SJCRH30 (cell line): ENCODE data around the gene SFXN3. TPM values are rescaled to one million over a fixed set of nuclear protein-coding genes. Genes with fewer than 3 reads are reported as not detected.
A peak's percentile ranks its signal among the peaks of the same experiment; 100 is the strongest.

Experiments used
- DNase-seq, 2 experiments: peaks; one replicate each; pipeline ENCODE4 v3.0.0-alpha.2; 2015 to 2020
- H3K27ac ChIP-seq: fragments of 250-450 bp; sonication (Bioruptor Pico); 2 replicates; pipeline ENCODE4 v1.5.1; 2020; ENCODE audit warnings: mild to moderate bottlenecking, moderate library complexity
- H3K27me3 ChIP-seq: fragments of 250-450 bp; sonication (Bioruptor Pico); 2 replicates; pipeline ENCODE4 v1.5.1; 2020; ENCODE audit warnings: mild to moderate bottlenecking, moderate library complexity
- H3K36me3 ChIP-seq: fragments of 250-450 bp; sonication (Bioruptor Pico); 2 replicates; pipeline ENCODE4 v1.5.1; 2020; ENCODE audit warnings: mild to moderate bottlenecking, moderate library complexity
- H3K4me1 ChIP-seq: fragments of 250-450 bp; sonication (Bioruptor Pico); 2 replicates; pipeline ENCODE4 v1.5.1; 2020; ENCODE audit warnings: mild to moderate bottlenecking, moderate library complexity
- H3K4me3 ChIP-seq: fragments of 250-450 bp; sonication (Bioruptor Pico); 2 replicates; pipeline ENCODE4 v1.5.1; 2020; ENCODE audit warnings: mild to moderate bottlenecking, moderate library complexity
- H3K9me3 ChIP-seq: fragments of 250-450 bp; sonication (Bioruptor Pico); replicated peaks from 2 replicates; pipeline ENCODE4 v1.5.1; 2020; ENCODE audit warnings: mild to moderate bottlenecking, moderate library complexity
- total RNA-seq: library from RNA; depleted of rRNA; stranded (reverse); fragments of >200 nt; shearing (Covaris generic); gene quantifications from 2 replicates; pipeline ENCODE4 v1.2.3, GENCODE V29; 2014

Gene SFXN3
- total RNA-seq, 1 experiment from 2014 or later = 15.3 TPM

DNA sequence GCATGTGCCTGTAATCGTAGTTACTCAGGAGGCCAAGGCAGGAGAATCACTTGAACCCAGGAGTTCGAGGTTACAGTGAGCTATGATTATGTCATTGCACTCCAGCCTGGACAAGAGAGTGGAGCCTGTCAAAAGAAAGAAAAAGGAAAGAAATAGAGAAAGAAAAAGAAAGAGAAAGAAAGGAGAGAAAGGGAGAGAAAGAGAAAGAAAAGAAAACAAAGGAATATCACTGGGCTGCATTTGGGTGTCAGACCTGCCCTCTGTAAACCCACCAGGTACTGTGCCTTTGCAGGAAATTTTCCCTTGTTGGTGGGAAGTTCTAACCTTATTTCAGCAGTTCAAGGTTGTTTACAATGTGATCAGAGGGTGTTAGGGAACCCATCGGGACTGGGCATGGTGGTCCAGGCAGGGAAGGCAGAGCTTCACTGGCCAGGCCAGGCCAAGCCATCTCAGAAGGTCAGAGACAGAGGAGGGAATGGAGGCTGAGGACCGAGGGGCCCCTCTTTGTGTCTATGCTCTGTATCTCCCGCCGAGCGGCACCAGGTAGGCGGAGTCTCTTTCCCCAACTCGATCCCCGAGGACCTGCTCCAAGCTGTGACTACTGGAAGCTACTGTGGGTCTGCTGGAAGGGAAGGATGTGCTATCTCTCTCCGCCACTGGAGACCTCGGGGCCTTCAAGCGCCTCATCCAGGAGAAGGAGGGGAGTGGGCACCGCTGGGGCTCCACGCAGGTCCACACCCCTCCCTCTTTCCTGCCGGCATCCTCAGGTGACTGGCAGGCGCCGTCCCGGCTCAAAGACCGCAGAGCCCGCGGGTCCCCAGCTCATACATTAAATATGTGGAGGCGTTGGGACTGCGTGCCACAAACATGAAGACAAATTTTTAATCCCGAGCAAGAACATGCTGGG lies 15.6 kb downstream of the SFXN3 start:
- Histone ChIP-seq H3K27me3 (no peaks in the 10 kb centered on the region), H3K4me3 (peak overlapping the region; percentile 13; the same call in 1 of the 2 replicates), H3K9me3 (no peaks in the 10 kb centered on the region), H3K4me1 (peaks cover 15% of the 10 kb centered on the region), H3K36me3 (no peaks in the 10 kb centered on the region), H3K27ac (no peak overlapping the region)
- peak; percentile 52 to 61 for DNase-seq

DNA sequence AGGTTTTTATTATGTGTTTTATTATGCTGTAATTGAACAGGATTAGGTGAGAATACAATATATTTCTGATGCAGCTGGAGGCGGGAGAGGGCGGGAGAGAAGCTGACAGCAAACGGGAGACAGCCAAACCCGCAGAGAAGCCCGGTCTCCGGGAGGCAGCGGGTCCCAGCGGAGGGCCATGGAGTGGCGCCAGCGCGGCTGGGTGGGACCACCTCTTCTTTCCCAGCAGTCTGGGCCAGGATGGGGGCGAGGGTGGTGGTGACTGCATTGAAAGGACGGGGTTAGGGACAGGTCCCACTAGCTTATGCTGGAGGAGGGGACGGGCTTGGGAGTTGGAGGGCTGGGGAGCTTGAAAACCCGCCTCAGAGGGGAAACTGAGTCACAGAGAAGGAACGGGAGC lies 16.2 kb downstream of the SFXN3 start:
- H3K9me3 ChIP-seq = no peaks in the 10 kb centered on the region
- no peak for DNase-seq
- H3K27me3 ChIP-seq = no peaks in the 10 kb centered on the region
- peaks cover 8% of the 10 kb centered on the region for H3K4me1 ChIP-seq
- H3K27ac ChIP-seq = no peak overlapping the region
- H3K36me3 ChIP-seq = no peaks in the 10 kb centered on the region
- H3K4me3 ChIP-seq = no peak overlapping the region

DNA sequence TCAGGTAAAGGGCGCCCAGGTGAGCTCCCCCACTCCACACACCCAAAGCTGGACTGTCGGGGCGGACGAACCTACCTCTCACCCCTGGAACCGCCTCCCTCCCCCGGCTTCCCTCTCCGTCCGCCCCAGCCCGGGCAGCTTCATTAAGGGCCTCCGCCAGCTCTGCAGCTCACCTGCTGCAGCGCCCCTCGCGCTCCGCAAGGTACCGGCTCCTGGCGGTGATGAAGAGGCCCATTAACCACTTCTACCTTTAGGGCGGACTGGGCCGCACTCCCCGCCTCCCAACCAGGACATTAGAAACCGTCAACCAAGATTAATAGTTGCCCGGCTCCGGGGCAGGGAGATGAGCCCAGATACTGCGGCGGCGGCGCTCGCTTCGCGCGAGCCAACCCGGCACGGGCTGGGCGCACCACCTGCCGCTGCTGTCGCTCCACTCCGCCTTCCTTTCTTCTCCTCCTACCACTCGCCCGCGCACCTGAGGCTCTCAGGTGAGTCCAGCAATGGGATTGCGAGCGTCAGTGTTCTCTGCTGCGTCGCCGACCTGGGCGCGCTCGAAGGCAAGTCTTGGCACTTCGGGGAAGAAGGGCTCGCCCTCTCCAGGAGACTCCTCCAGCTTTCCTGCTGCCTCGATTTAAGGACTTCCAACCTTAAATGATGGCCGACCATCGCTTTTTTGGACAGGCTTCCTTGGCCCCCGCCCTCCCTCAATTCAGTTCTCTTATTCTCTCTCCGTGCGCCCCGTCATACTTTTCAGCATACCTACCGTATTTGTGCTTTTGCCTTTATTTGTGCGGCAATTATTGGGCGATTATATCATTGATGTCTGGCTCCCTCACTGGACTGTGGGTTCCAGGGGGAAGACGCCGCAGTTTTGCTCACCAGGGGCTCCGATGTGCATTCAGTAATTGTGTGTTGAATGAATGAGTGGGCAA lies 17.2 kb downstream of the SFXN3 start:
- Histone ChIP-seq H3K27me3 (no peaks in the 10 kb centered on the region), H3K4me1 (peaks cover 9% of the 10 kb centered on the region), H3K27ac (no peak overlapping the region), H3K4me3 (no peak overlapping the region), H3K36me3 (no peaks in the 10 kb centered on the region), H3K9me3 (no peaks in the 10 kb centered on the region)
- no peak for DNase-seq

DNA sequence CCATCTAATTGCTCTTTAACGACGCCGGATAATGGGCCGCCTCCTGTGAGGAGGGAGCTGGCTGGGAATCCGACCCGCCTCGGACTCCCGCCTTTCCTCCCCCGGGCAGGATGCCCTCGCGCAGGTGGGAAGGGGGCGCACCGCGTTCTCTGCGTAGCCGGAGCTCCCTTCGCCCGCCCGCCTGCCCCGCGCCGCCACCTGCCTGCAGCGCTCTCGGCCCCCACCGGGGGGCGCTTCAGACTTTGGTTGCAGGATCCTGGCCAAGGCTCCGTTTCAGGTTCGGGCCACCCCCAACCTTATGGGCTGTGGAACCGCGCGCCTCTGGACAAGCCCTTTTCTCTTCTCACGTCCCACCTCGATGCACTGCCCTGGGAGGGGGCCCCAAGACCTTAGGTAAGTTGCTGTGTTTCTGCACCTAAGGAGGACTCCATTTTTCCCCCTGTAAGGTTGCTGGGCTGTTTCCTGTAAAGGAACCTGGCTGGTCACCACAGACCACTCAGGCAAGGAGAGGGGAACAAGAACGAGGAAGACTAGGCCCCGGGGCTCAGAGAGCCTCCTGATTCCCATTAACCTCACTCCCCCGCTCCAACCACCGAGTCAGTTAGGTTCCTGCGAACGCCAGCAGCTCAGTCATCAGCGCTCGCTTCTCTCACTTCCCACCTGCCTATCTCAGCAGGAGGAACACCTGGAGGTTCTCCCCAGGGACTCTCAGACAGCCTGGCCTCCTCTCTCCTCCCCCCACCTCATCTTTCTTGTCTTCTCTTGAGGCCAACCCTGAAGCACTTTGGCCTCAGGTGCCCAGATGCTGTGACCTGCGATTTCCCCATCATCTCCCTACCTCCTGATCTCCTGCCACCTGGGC lies 19.4 kb downstream of the SFXN3 start:
- H3K9me3 ChIP-seq = no peaks in the 10 kb centered on the region
- H3K27ac ChIP-seq = no peak overlapping the region
- no peak overlapping the region for H3K4me3 ChIP-seq
- DNase-seq = peak in 1 of 2 experiments; percentile 46
- H3K36me3 ChIP-seq = peaks cover 3% of the 10 kb centered on the region; the same call in 1 of the 2 replicates
- peaks cover 3% of the 10 kb centered on the region; the same call in 1 of the 2 replicates for H3K4me1 ChIP-seq
- H3K27me3 ChIP-seq = no peaks in the 10 kb centered on the region

DNA sequence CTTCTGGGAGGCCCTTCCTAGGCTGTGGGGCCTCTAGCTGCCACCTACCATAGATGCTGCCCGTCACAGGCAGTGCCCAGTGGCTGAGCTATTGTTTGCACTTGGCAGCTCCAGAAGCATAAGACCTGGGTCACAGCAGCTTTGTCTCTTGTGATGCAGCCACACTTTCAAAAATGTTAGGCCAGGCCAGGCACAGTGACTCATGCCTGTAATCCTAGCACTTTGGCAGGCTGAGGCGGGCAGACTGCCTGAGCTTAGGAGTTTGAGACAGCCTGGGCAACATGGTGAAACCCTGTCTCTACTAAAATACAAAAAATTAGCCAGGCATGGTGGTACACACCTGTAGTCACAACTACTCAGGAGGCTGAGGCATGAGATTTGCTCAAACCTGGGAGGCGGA lies 21.3 kb downstream of the SFXN3 start:
- no peaks in the 10 kb centered on the region for H3K9me3 ChIP-seq
- H3K4me1 ChIP-seq = peaks cover 3% of the 10 kb centered on the region; the same call in 1 of the 2 replicates
- H3K27ac ChIP-seq = no peak overlapping the region
- H3K4me3 ChIP-seq = no peak overlapping the region
- peaks cover 9% of the 10 kb centered on the region for H3K36me3 ChIP-seq
- peak in 1 of 2 experiments; percentile 47 for DNase-seq
- no peaks in the 10 kb centered on the region for H3K27me3 ChIP-seq

DNA sequence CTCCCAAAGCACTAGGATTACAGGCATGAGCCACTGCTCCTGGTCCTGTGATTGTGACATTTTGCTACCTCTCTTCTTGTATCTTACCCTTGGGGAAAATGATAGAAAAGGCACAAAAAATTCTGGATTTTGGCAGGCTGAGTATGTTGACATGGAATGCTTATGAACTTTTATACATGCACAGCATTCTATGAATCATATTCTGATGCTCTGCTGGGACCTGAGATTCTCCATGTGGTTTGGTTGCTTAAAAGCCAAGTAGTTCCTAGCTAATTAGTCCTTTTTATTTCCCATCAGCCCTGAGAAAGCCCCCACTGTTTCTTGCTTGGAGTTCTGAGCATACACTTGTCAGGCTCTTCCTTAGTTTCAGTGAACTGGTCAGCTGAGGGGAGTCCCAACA lies 22.5 kb downstream of the SFXN3 start:
- Histone ChIP-seq H3K4me1 (peaks cover 3% of the 10 kb centered on the region; the same call in 1 of the 2 replicates), H3K27me3 (no peaks in the 10 kb centered on the region), H3K4me3 (no peak overlapping the region), H3K36me3 (peaks cover 9% of the 10 kb centered on the region), H3K9me3 (no peaks in the 10 kb centered on the region), H3K27ac (no peak overlapping the region)
- DNase-seq = no peak

DNA sequence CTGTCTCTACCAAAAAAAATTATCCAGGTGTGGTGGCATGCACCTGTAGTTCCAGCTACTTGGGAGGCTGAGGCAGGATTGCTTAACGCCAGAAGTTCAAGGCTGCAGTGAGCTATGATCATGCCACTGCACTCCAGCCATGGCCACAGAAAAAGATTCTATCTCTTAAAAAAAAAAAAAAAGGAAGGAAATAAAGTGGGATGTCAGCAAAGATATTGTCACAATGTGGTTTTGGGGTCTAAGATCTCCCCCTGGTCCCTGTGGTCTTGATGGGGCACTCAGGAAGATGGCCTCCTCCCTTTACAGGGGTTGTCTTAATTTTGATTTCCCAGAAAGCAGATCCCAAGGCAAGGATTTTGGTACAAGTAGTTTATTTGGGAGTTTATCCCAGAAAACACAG lies 23.3 kb downstream of the SFXN3 start:
- Histone ChIP-seq H3K4me3 (no peak overlapping the region), H3K27ac (no peak overlapping the region), H3K27me3 (no peaks in the 10 kb centered on the region), H3K4me1 (peaks cover 6% of the 10 kb centered on the region), H3K36me3 (peaks cover 9% of the 10 kb centered on the region), H3K9me3 (no peaks in the 10 kb centered on the region)
- DNase-seq = no peak

DNA sequence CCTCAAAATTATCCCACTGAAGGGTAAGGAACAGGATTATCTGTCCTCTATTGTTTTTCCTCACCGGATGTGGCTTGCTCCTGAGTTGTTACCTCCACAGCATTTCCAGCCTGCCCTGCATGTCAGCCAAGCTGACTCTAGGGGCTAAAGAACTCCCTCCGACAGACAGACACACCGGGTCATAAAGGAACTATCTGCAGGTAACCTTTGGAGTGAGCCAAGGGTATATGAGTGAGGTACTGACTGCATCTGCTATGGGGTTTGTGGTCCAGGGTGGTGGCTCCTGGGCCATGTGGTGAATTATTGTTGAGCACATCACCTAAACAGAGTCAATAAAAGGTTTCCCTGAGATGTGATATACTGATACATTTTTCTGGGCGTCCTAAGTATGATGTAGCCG lies 23.8 kb downstream of the SFXN3 start:
- H3K9me3 ChIP-seq = no peaks in the 10 kb centered on the region
- no peak for DNase-seq
- peaks cover 10% of the 10 kb centered on the region for H3K4me1 ChIP-seq
- no peak overlapping the region for H3K4me3 ChIP-seq
- no peaks in the 10 kb centered on the region for H3K27me3 ChIP-seq
- H3K36me3 ChIP-seq = peaks cover 9% of the 10 kb centered on the region
- no peak overlapping the region for H3K27ac ChIP-seq

DNA sequence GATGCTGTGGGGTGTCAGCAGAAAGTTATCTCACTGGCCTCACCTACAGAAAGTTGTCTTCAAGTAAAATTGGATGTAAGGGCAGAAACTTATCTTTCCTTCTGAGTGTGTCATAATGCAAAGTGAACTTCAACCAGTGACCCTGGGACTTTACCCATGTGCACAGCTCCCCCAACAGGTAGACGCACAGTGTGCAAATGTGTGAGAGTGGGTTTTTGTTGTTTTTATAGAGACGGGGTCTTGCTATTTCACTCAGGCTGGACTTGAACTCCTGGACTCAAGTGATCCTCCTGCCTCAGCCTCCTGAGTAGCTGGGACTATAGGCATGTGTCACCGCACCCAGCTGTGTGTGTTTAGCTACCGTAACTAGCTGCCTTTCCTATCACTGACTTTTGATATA lies 24.4 kb downstream of the SFXN3 start:
- no peak overlapping the region for H3K4me3 ChIP-seq
- H3K36me3 ChIP-seq = peaks cover 9% of the 10 kb centered on the region
- no peak for DNase-seq
- no peak overlapping the region for H3K27ac ChIP-seq
- no peaks in the 10 kb centered on the region for H3K9me3 ChIP-seq
- peaks cover 10% of the 10 kb centered on the region for H3K4me1 ChIP-seq
- H3K27me3 ChIP-seq = no peaks in the 10 kb centered on the region

DNA sequence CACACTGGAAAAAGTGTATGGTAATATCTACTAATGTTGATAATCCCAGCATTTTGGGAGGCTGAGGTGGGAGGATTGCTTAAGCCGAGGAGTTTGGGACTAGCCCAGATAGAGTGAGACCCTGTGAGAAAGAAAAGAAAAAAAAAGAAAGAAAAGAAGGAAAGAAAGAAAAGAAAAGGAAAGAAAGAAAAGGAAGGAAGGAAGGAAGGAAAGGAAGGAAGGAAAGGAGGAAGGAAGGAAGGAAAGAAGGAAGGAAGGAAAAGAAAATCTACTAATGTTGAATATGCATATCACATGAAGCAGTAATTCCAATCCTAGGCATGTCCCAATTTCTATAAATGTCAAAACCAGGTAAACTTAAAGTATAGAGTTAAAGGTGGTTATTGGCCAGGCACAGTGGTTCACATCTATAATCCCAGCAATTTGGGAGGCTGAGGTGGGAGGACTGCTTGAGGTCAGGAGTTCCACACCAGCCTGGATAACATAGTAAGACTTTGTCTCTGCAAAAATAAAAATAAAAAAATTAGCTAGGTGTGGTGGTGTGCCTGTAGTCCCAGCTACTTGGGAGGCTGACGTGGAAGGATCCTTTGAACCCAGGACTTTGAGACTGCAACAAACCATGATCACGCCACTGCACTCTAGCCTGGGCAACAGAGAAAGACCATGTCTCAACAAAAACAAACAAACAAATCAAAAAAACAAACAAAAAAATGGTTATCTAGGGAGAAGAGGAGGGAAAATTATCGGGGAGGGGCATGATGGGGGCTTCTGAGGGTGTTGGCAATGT lies 25.5 kb downstream of the SFXN3 start:
- H3K36me3 ChIP-seq = peaks cover 9% of the 10 kb centered on the region
- H3K27me3 ChIP-seq = no peaks in the 10 kb centered on the region
- H3K27ac ChIP-seq = no peak overlapping the region
- DNase-seq = no peak
- H3K4me1 ChIP-seq = peaks cover 10% of the 10 kb centered on the region
- H3K9me3 ChIP-seq = no peaks in the 10 kb centered on the region
- H3K4me3 ChIP-seq = no peak overlapping the region

DNA sequence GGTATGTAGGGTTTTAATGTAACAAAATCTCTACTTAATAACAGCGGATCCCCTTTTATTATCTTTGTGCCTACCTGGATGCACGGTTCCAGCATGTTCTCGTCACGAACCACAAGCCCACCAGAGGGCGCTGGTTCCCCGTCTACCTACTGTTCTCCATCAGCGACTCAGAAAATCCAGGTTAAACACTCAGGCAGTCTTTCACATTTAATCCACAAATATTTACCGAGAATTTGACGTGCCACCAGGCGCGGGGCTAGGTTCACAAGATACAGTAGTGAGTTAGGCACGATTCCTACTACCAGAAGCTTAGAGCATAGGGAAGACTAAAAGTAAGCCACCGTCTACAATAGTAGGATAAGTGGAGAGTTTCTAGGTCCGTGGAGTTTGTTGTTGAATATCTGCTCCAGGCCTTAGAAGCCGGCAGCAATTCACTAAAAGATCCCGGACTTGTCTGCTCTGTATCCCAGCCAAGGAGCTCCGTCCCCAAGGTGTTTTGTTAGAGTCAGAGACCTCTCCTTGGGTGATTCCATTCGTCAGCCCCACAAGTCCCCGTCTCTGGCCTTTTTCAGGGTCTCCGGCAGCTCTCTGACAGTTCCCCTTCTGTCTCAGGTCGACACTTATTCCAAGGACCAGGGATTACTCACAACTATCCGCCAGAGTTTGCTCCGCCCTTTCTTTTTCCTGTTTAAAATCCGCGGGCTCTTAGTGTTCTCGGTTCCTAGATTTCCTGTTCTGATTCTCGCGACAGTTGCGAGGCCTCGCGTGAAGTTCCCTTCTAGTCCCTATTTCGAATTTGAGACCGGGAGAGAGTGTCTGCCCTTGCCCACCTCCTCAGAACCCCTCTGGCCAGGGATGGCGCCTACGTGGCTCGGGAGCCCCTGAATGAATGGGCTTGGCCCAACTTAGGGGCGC lies 29.3 kb downstream of the SFXN3 start:
- H3K36me3 ChIP-seq = peaks cover 5% of the 10 kb centered on the region
- H3K27me3 ChIP-seq = no peaks in the 10 kb centered on the region
- peak overlapping the region; percentile 99 for H3K27ac ChIP-seq
- peaks cover 14% of the 10 kb centered on the region for H3K4me1 ChIP-seq
- no peaks in the 10 kb centered on the region for H3K9me3 ChIP-seq
- H3K4me3 ChIP-seq = peak overlapping the region; percentile 95
- DNase-seq = peak; percentile 97 to 99

DNA sequence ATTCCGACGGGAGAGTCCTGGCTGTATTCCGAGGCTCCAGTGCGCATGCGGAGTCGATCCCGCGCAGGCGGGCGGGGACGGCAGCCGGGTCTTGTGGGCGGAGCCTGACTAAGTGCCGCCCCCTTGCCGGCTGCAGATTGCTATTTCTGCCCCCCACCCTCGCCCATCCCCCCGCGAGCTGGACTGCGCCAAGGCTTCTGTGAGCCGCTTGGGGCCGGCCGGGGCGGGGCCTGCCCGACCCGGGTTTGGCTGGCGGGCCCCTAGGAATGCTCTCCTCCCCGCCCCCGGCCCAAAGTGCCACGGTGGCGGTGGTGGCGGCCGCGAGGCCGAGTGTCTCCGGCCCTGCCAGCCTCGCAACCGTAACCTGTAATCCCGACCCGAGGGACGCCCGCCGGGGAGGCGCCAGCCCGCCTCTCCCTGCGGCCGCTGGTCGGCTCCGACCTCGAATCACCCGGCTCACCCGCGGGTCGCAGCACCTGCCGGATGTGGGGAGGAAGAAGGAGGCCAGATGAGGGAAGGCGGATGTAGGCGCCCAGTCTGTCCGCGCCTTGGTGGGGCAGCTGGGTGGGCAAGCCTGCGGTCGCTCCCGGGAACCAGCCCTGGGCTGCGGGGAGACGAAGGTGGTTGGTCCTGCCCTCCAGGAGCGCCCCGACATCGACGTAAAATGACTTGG lies 30.1 kb downstream of the SFXN3 start:
- peak; percentile 99 to 100 for DNase-seq
- peak overlapping the region; percentile 95 for H3K4me3 ChIP-seq

More for the DNA sequence above, 30.1 kb downstream of the SFXN3 start:
- Histone ChIP-seq H3K9me3 (no peaks in the 10 kb centered on the region), H3K4me1 (peaks cover 19% of the 10 kb centered on the region), H3K27ac (peak overlapping the region; percentile 99), H3K27me3 (no peaks in the 10 kb centered on the region), H3K36me3 (no peaks in the 10 kb centered on the region; the same call in none of the 2 replicates)
